GM21381 (cell line): ENCODE measurements around the gene NNT.
"Not testable (repeated sequence)": the region's sequence is repeated elsewhere in the genome, so short reads cannot be mapped to it uniquely, and the experiment has no call there.

Source experiments
- ATAC-seq: cut with Tn5 transposase; IDR thresholded peaks from one replicate; pipeline ENCODE4 v1.9.1; 2021; ENCODE audit warnings: mild to moderate bottlenecking, moderate library complexity; ENCODE audit not compliant: unreplicated experiment

The NNT gene

DNA sequence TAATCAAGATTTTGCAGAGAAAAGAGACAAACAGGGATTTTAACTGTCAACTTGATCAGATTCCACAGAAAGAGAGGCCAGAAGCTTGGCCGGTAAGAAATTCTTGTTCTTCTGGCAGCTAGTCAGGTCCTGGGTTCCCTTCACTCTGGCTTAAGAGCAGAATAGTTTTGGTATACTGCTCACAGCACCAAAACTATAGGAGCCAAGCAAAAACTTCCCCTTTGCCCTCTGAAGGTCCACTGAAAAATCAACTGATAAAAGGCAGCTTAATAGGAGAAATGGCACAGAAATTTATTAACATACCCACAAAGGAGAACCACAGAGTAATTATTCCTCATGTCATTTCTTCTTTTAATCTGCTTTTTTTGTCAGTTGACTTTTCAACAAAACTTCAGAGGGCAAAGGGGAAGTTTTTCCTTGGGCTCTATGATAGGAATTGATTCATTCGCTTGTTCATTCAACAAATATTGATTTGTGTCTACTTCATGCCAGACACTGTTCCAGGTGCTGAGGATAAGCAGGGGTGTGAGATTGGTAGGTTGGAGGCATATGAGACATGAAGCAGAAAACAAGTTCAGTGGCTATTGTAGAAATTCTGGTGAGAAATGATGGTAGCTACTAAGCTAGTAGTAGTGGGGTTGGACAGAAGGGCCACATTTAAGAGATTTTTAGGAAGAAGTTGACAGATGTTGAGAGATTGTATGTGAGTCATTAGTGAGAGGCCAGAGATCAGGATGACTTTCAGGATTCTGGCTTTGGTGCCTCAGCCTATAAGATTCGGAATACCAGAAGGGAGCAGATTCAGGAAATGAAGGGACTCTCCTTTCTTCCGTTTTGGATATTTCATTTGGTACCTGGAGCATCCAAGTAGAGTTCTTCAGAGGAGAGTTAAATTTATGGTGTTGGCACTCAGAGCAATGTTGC lies 20.6 kb upstream of the NNT start:
- ATAC-seq = no peak

- no peak for ATAC-seq
Measured at GRCh38 chr5:43583724-43584123, 19.3 kb upstream of the NNT start.

DNA sequence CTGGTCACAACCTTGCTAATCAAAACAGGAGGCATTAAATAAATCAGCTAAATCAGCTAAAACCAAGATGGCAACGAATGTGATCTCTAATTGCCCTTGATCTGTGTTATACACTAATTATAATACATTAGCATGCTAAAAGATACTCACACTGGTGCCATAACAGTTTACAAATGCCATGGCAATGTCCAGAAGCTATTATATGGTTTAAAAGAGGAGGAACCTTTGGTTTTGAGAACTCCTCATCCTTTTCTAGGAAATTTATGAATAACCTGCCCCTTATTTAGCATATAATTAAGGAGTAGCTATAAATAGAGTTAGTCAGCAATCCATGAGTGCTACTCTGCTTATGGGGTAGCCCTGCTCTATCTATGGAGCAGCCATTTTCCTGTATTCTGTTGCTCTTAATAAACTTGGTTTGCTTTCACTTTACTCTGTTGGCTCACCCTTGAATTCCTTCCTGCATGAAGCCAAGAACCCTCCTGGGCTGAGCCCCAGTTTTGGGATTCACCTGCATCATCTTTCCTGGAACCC lies 18.7 kb upstream of the NNT start:
- ATAC-seq = no peak

- ATAC-seq = no peak
Measured at GRCh38 chr5:43588842-43589241, 14.1 kb upstream of the NNT start.

- ATAC-seq = no peak
Measured at GRCh38 chr5:43589310-43589709, 13.7 kb upstream of the NNT start.

GRCh38 chr5:43590700-43591099 lies 12.3 kb upstream of the NNT start:
- no peak for ATAC-seq

GRCh38 chr5:43592363-43592762 lies 10.6 kb upstream of the NNT start:
- no peak for ATAC-seq

DNA sequence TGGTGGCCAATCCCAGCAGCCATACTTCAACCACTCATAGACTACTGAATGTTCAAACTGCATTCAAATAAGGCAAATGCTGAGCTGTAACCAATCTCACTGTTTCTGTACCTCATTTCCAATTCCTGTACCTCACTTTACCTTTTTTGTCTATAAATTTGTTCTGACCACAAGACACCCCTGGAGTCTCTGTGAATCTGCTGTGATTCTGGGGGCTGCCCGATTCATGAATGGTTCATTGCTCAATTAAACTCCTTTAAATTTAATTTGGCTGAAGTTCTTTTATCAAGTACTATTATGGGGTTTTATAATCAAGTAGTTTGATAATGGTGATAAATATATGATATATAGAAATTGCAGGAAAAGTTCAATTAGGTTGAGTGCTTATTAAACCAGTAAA lies 4.1 kb upstream of the NNT start:
- ATAC-seq = not testable (repeated sequence)

- ATAC-seq = peak; percentile 28
Measured at GRCh38 chr5:43601454-43602260, 1.3 kb upstream of the NNT start.

GRCh38 chr5:43603344-43604217 lies 601 bp downstream of the NNT start:
- peak; percentile 51 for ATAC-seq

DNA sequence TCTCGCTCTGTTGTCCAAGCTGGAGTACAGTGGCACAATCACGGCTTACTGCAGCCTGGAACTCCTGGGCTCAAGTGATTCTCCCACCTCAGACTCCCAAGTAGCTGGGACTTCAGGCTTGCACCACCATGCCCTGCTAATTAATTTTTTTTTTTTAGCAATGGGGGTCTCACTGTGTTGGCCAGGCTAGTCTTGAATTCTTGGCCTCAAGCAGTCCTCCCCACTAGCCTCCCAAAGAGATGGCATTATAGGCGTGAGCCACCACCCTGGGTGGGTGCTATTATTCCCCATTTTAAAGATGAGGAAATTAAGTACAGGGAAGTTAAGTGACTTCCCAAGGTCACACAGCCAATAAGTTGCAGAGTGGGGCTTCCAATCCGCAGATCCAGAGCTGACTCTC lies 1.7 kb downstream of the NNT start:
- ATAC-seq = no peak

DNA sequence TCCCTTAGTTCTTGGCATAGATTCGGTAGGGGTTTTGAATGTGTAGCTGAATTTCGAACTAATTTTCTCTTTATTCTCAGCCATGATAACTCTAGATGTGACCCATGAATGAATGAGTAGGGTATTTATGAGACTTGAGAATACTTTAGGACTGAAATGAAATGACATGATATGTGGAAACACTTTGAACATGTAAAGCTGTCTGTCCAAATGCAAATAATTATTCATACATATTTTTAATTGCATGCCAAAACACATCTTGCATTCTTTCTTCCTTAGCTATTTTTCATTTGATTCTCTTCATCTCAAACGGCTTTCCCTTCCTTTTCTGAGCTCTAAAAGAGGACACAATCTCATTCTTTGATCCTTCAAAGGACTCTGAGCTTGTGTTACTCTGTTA lies 3.4 kb downstream of the NNT start:
- no peak for ATAC-seq

GRCh38 chr5:43608406-43608805 lies 5.4 kb downstream of the NNT start:
- ATAC-seq = no peak

DNA sequence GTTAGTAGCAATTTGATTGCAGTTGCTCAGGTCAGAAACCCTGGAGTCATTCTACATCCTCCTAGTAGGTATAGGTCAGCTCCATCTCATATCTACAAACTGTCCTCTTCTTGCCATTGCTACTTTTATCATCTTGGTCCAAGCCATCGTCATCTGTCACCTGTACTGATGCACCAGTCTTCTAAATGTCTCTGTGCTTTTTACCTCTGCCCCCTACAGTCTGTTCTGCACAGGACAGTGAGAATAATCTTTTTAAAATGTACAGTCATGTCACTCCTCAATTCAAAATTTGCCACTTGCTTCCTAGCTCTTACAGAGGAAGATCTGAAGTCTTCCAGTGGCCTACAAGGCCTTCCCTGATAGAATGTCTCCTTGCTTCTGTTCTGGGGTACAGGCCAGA lies 6.8 kb downstream of the NNT start:
- peak; percentile 87 for ATAC-seq

DNA sequence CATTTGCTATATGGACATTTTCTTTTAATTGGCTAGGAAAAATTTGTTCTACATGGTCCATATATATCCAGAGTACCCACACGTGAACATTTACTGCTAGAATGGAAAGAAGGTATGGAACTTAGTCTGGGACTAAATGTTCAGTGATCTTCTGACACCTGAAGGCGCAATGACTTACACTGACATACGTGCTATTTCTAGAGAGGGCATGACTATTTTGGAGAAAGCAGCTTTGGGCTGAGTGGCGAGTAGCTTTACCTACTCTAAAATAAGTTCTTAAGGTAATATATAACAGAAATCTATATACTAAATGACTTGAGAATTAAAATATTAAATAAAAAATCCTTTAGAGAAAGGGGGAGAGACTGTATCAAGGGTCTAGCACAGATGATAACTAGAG lies 10.4 kb downstream of the NNT start:
- no peak for ATAC-seq

GRCh38 chr5:43615445-43616184 lies 12.6 kb downstream of the NNT start:
- no peak for ATAC-seq

GRCh38 chr5:43616535-43616934 lies 13.6 kb downstream of the NNT start:
- no peak for ATAC-seq

DNA sequence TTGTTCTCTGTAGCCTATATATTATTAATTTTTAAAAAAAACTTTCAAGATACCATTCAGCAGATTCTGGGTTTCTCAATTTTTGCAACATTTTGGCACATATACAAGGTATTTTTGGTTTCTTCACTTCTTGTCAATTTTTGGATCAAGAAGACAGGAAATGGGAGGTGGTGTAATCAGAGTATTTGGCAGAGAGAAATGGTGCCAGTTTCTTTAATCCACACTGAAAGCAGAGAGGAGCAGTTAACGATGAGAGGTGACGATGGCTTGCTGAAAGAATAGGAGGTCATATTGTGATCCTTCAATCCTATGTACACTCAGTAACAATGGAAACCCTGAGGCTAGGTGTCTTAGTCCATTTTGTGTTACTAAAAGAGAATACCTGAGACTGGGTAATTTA lies 16.4 kb downstream of the NNT start:
- no peak for ATAC-seq

DNA sequence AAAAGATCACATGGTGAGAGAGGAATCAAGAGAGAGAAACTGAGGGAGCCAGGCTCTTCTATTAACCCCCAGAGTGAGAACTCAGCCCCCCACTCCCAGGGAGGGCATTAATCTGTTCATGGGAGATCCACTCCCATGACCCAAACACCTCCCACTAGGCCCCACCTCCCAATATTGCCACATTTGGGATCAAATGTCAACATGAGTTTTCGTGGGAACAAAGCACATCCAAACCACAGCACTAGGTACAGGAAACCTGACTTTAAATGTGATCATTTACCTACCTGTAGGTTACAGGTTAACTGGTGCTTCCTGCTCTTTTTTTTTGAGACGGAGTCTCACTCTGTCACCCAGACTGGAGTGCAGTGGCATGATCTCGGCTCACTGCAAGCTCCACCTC lies 16.9 kb downstream of the NNT start:
- ATAC-seq = no peak

DNA sequence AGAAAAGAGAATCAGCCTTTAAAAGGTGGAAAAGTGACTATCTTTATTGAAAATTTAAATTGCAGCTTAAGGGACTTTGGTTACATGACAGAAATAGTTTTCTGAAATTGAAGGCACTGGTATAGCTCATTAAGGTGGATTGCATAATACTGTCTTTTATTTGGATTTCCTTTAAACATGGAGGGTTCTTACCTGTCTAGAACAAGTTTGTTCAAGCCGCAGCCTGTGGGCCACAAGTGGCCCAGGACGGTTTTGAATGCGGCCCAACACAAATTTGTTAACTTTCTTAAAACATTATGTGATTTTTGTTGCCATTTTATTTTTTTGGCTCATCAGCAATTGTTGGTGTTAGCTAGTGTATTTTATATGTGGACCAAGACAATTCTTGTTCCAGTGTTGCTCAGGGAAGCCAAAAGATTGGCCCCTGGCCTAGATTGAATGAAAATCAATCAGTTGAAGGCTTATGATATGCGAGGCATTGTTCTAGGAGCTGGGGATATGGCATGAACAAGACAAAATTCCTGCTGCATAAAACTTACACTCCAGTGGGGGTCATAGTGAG lies 18.0 kb downstream of the NNT start:
- ATAC-seq = no peak
